NCI-H1105 treated with DMSO at 0.1 percent for 48 hours (cell line): ENCODE data around the gene C3orf62.

Experiments used
- DNase-seq: peaks from one replicate; lab custom pipeline; 2025; lab: John Stamatoyannopoulos, UW

C3orf62 gene

DNA sequence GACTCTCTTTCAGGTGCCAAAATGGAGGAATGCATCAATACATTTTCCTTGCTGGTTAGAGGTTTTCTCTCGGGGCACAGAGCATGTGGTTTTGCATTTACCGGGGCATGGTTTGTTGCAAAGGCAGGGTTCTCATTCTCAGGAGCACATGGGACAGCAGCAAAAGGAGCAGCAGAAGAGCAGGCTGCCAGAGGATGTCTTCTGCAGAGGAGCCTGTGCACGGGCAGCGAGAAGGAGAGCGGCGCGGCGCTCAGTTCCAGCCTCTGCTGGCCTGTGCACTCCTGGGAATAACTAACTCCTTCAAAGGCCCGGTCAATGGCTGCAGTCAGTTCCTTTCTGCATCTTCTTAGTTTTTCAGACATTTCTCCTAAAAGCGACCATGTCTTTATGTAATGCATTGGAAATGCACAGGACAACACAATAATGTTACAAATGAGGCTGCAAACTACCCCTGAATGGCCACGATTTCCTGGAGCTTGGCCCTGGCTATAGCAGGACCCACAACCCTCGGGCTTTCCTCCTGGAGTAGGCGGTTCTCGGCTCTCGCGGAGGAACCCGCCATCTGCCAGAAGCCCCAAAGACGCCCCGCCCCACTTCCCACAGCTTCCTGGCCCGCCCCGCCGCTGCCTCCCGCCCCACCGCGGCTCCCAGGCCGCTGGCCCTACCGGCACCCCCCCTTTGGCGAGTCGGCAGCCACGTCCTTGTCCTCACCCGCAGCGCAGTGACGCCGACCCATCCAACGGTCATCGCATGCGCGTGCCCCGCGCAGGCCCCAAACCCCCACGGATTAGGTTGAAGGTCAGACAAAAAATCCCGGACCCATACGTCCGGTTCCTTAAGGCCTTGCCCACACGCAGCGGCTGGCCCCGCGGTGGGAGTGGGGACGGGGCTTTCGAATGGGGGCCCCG is at the start of gene C3orf62:
Gene C3orf62, minus strand, starts transcription at position 758 of the 908 bp plus-strand sequence. Its CDS starts 360 bp downstream, at position 398.
- DNase-seq, result peak; percentile 51

DNA sequence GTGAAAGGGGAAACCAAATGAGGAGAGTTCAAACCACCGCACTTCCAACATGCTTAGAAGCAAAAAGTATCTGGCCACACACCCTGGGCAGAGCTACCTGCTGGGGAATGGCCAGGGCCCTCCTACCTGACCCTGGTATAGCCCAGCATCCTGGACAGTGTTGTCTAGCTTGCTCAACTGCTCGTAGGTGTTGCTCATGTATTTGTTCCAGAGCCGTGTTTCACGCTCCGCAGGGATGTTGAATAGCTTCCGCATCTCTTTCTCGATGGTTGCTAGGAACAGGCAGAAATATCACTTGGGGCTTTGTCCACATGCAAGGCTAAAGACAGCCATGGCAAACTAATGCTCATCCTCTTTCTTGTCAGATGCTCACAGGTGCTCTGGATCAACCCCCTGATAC is 47.7 kb upstream of the C3orf62 start:
- DNase-seq, result no peak

DNA sequence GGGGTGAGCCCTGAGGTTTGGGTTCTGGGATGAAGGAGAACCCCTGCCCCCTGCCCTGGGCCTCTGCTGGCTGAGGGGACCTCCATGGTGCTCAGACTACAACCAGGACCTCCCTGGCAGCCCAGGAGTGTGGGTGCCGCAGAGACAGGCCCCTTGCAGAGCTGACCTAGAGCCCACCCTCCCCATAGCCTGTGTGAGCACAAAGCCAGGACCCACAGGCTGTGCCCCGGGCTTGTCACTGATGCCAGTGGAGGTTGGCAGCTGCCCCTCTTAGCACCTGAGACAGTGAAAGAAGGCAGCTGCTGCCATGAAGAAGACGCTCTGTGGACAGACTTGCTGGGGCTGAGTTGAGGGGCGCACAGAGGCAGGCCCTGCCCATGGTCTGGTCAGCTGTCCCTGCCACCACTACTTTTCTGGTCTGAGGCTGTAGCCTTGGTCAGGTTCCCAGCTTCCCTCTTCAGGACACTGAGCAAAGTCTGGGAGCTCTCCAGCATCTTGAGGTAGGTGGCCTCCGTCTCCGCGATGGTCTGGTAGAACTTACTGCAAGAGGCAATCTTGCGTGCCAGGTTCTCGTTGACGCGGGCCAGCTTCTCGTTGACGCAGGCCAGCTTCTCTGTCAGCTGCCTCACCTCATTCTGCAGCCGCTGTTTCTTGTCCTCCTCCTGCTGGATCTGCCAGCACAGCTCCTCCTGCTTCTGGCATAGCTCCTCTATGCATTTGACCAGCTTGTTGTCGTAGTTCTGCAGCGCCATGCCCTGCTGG is 39.8 kb upstream of the C3orf62 start:
- DNase-seq, result no peak

DNA sequence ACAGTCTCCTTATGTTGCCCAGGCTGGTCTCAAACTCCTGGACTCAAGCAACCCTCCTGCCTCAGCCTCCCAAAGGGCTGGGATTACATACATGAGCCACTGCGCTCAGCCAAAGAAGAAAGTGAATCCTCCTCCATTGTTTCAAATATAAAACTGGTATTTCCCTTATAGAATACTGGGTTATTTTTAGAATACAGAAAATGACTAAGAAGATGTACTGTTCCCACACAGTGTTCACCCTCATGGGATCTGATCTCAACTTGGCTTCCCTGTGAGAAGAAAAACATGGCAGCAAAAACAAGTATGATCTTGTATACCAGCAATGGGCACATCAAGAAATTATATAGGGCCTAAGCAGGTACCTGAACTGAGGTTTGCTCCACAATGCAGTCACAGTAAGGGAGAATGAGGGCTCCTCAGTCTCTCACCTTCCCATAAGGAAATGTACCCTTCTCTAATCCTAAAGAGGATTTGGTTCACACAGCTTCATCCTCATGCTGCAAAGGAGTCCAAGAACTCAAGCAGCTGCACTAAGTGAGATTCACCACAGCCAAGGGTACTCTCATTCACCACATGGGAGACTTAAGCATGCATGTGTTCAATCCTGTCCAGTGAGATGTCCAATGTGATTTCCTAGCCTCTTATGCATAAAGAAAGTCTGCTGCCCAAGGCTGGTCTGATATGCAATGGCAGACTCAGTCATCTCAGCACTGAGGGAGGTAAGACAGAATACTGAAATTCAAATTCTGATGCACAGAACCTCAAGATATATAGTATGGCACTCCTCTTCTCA is 37.1 kb upstream of the C3orf62 start:
- DNase-seq, result no peak

DNA sequence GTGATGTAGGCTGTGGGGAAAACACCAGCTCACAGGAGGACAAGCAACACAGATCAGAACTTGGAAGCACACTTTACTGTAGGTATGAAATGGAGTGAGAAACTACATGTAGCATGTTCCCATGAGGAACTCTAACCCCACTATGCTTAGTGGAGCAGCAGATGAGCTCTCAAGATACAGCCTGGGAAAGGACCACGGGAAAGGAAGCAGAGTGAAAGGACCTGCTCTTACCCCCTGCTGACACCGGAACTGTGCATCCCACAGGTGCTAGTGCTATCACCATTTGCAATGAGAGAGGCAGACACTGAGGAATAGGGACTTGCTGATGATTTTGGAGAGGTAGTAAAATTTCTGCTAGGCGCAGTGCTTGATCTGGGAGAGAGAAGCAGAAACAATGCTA is 34.3 kb upstream of the C3orf62 start:
- DNase-seq, result no peak

DNA sequence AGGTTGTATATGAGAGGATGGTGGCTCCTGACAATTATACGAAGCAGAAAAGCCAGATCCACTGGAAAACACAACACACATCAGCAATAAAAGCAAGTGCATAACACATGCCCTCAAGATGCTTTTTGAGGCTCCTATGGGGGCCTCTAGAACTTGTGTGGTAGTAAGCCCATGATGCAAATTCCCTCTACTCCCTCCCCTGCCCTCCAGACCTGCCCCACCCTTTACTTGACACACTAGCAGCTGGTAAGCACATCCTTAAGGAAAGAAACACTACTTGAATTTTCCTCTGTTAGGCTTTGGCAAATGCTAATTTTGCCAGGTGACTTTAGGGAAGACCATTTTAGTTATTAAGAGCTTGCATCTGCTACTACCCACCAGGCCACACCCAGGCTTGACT is 33.6 kb upstream of the C3orf62 start:
- no peak for DNase-seq

DNA sequence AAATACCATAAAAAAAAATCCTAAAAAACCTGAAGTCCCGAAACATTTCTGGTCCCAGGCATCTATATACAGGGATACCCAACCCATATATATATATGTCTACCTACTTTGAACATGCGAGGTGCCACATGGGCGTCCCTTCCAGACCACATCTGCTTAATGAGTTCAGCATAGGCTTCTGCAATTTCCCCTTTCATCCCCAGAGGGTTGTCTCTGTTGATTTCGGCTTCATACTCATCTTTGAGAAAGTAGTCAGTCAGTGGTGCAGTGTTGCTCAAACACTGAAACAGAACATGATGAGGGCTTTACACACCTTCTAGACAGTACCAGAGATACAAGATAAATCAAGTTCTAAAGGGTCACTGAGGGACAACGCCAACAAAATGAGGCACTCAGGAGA is 28.6 kb upstream of the C3orf62 start:
- DNase-seq, result no peak

DNA sequence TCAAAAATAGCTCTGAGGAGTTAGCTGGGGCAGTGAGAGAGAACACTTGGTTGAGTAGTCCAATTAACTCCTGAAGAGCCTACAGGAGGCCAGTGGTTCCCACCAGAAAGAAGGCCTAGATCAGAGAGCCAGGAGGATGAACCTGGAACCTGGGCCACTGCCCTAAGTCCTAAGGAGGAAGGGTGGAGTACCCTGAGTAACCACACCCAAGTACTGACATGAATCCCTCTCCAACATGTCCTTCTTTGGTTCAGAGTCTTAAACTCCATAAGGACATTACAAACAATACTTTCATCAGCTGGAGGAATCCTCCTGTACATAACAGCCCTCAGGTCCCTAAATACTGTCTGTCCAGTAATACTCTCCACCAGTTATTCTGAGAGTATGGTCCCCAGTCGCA is 25.6 kb upstream of the C3orf62 start:
- DNase-seq, result no peak

DNA sequence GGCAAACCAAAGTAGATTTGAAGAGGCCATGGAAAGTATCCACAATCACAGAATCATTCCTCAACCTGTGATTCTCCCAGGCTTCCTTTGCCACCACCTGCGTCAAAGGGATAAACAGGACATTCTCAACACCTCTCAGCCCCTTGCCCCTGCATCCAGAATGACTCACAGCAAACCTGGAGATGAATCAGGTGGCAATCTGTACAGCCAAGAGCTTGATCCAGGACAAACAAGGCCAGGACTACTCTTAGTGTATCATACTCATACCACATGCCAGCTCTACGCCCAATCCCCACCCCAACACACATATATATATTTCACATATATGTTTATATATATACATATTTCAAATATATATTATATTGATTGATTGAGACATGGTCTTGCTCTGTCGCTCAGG is 23.6 kb upstream of the C3orf62 start:
- DNase-seq, result no peak

DNA sequence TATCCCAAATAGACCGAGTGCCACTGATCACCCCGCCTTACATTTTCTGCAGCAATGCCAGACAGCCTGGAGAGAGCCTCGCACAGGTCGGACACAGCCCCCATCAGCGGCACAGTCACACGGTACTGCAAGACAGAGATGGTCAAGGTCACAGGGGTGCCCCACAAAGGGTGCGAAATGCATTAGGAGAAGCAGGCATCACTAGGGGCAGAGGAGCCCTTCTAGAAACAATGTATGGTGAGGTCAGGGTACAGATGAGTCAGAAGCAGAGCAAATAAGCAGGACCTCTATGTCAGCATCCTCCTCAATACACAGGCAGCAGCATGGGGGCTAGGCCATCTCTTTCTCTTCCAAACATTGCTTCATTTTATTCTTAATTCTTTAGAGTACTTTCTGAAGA is 21.5 kb upstream of the C3orf62 start:
- no peak for DNase-seq

DNA sequence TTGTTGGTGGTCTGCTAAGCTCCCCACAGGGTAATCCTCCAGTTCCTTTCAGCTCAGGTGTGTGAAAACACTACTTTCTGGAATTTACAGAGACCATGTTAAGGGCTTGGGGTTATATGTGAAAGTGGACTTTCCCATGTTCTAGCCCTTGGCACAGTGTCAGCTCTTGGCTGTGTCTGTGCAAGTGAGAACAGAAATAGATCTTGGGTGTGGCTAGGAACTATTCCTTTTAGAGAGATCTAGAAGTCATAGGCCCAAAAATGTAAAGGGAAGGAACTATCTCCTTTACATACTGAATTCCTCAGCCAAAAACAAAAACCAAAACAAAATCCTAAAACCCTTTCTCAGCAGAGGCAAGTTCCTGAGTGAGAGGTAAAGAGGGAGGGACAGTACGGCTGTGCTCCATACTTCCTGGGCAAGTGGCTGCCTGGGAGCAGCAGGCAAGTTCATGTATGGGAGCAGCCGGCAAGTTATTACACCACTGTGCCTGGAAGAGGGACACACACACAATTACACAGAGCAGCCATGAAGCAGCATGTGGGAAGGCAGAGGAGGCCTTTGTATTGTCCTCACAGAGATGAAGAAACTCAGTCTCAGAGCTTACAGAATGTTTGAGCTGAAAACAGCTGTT is 19.9 kb upstream of the C3orf62 start:
- no peak for DNase-seq

DNA sequence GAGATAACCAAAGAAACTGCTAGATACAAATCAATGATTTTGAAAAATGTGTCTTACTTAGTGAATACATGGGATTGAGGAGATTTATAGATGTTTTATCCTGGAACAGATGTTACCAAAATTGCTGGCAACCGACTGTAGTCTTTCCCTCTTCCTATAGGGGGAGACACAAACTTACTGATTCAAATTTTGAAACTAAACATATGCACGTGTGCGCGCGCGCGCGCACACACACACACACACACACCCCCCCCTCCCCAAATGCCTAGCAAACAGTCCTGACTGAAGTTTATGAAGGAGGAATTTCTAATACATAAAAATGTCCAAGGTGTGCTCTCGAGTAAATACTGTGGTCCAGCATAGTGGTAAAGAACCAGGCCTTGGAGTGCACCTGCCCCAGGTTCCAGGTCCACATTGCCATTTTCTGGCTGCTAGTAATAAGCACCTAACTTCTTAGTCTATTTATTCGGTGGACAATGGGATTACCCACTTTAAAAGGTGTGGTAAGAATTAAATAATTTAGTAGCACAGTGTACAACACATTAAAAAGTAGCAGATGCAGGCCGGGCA is 18.5 kb upstream of the C3orf62 start:
- no peak for DNase-seq

DNA sequence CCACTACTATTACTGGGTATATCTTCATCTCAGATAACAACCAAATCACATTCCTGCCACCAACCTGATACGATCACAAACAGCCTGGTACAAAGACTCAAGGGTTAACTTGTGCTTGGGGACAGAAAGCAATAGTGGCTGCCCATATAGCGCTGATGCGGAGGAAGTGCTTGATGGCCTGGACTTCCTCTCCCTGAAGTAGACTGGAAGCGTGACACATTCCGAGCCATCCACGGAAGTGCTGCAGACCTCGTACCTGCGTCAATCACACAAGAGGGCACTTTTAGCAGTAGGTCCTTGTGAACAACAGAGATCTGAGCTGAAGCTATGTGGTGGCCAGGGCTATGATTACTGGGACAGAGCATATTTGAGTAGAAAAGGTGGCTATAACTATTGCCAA is 17.3 kb upstream of the C3orf62 start:
- DNase-seq, result no peak

DNA sequence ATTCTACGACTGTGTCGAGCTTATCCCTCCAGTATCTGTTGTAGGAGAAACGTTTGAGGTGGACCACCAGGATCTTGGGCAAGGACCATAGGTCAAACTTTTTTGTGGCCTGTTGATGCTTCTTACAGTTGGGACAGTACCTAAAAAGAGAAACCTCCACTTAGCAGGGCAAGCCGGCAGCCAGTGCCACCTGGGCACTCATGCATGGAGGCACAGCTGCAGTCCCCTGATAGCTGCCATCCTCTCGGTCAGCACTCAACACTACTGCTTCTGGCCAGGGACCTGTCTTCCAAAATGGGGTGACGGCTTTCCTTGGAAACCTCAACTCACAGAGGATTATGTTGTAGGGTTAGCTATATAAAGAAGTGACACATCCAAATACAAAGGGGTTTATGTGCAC is 7.0 kb upstream of the C3orf62 start:
- DNase-seq, result no peak

DNA sequence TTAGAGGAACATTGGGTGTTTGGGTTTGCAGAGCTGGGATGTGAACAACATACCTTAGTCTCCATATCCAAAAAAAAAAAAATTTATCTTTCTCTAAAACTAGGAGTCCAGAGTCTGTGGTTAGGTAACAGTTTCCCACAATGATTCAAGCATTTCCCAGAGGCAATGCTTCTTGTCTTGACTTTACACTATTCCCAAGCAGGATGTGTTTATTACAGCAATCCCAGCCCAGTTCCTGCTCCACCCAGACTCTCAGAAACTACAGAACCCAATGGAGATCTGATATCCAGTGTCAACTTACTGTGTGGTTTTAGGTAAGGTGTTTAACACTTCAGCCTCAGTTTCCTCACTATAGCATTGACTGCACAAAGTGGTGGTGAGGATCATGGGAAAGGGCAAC is 2.3 kb upstream of the C3orf62 start:
- DNase-seq, result no peak

DNA sequence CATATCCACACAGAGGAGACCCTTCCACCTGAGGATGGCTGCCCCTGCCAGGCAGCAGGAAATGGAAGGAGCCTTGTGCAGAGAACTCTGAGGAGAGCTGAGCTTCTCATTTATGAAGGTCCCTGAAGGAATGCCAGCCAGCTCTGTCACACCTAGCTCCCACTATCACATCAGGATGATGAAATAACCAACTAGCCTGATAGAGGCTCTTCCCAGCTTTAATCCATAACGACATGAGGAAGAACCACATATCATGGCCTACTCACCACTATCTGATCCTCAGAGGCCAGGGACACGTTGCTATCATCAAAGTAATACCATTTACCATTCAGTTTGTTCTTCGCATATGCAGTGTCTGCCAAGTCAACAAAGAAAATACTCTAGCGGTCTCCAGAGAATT is 1.5 kb upstream of the C3orf62 start:
- DNase-seq, result no peak

DNA sequence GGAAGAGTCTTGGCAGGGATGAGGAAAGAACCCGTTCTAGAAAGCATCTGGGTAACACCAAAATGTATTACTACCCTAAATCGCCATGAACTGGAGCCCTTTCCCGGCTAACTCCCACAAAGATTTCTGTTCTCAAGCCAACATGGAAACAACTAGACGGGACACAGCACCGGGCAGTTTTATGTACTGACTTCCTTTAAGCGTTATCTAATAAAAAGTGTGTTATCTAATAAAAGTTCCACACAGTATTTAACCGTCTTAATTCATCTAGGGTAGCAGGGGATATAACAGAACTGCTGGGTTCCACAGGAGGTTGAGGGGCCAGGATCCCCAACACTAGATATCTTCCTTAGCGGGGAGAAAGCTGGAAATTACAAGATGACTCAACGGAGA is 347 bp upstream of the C3orf62 start:
- no peak for DNase-seq

DNA sequence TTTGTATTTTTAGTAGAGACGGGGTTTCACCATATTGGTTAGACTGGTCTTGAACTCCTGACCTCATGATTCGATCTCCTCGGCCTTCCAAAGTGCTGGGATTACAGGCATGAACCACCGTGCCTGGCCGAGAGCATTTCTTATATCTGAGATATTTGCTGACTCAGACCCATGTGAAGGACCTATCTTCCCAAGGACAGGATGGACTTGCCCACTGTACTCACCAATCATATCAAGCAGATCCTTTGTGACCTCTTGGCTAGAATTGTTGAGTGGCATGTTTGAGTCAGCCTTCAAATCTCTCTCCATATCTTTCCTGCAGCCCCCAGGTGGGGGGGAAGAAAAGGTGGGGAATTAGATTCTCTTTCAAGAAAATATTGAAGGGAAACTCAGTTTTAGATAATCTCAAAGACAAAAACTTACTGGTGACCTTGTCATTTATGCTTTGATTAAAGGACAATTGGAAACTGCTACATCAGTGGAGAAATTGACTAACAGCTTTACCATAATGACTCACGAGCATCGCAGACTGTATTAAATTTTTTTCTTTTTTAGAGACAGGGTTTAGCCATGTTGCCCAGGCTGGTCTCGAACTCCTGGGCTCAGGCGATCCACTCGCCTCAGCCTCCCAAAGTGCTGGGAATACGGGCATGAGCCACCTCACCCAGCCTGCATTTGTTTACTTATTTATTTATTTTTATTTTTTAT is 3.1 kb downstream of the C3orf62 start:
- no peak for DNase-seq

DNA sequence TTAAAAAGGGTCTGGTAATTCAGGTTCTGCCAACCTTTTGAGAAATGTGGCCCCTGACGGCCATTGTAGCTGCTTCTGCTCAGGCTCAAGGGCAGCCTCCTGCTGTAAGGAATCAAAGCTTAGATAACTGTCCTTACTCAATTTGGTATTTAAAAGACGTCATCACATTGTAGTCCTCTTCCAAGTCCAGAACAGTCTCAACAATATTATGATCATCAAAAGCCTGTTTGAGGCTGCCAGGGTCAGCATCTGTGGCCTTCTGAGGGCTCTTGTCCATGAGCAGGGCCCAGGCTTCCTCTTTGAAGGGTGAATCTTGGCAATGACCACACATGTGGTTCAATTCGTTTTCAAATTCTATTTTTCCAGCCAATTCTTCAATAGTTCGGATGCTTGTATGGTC is 6.0 kb downstream of the C3orf62 start:
- no peak for DNase-seq

DNA sequence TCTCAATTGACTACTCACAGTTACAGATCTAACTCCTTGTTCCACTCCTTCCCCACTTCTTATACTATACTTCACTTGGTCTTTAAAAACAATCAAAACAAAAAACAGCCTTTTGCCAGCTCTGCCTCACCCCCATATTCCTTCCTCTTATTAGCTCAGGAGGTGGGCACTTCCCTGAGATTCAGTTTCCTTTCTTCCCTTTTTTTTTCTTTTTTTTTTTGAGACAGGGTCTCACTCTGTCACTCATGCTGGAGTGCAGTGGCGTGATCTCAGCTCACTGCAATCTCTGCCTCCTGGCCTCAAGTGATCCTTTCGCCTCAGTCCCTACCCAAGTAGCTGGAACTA is 6.9 kb downstream of the C3orf62 start:
- DNase-seq, result no peak
